Mesodermal cell (in vitro differentiated cells): ENCODE data around the gene BICRA.
"Not testable (repeated sequence)": the region's sequence is repeated elsewhere in the genome, so short reads cannot be mapped to it uniquely, and the experiment has no call there.

Experiments used
- H3K27ac ChIP-seq: 2 replicates; pipeline ENCODE4 v1.7.0; 2013; ENCODE audit warnings: mild to moderate bottlenecking, low read depth, low read length, moderate library complexity; ENCODE audit not compliant: severe bottlenecking
- H3K36me3 ChIP-seq: 2 replicates; pipeline ENCODE4 v1.7.1; 2013; ENCODE audit warnings: mild to moderate bottlenecking, low read length, moderate library complexity; ENCODE audit not compliant: control insufficient read depth, insufficient read depth
- H3K4me1 ChIP-seq: one replicate; pipeline ENCODE4 v1.7.1; 2013; ENCODE audit warnings: mild to moderate bottlenecking, low read length; ENCODE audit not compliant: insufficient read depth, control insufficient read depth, poor library complexity, severe bottlenecking
- H3K4me3 ChIP-seq: 2 replicates; pipeline ENCODE4 v1.7.0; 2013; ENCODE audit warnings: low read length, control low read depth, mild to moderate bottlenecking; ENCODE audit not compliant: insufficient read depth, poor library complexity, severe bottlenecking; ENCODE audit errors: extremely low read depth
- H3K9me3 ChIP-seq: 2 replicates; pipeline ENCODE4 v1.7.1; 2013; ENCODE audit warnings: mild to moderate bottlenecking, low read length, moderate library complexity; ENCODE audit not compliant: control insufficient read depth
- WGBS, 2 experiments: methylation state at CpG; one replicate each; pipeline ENCODE4 v1.1.5; 2013; ENCODE audit warnings: missing lambda C conversion rate in 2 of 2; ENCODE audit not compliant: insufficient coverage in 2 of 2; 5-methylcytosine and 5-hydroxymethylcytosine counted together

The BICRA gene

GRCh38 chr19:47718415-47719046, 109.6 kb downstream of the BICRA start:
- H3K4me3 ChIP-seq, H3K9me3 ChIP-seq: not testable (repeated sequence)
- Histone ChIP-seq H3K27ac (peak overlapping the region; percentile 87), H3K4me1 (peaks cover 38% of the 10 kb centered on the region), H3K36me3 (peaks cover 48% of the 10 kb centered on the region)
- 93 to 100% methylated on average over 5 to 9 of the region's 11 CpGs for WGBS, 2 experiments

GRCh38 chr19:47719047-47719859, 110.3 kb downstream of the BICRA start:
- WGBS, 2 experiments = 44 to 52% methylated on average over 14 to 20 of the region's 26 CpGs
- Histone ChIP-seq H3K27ac (peak overlapping the region; percentile 87), H3K9me3 (peaks cover 3% of the 10 kb centered on the region), H3K4me3 (no peak overlapping the region), H3K4me1 (peaks cover 39% of the 10 kb centered on the region), H3K36me3 (peaks cover 54% of the 10 kb centered on the region)

DNA sequence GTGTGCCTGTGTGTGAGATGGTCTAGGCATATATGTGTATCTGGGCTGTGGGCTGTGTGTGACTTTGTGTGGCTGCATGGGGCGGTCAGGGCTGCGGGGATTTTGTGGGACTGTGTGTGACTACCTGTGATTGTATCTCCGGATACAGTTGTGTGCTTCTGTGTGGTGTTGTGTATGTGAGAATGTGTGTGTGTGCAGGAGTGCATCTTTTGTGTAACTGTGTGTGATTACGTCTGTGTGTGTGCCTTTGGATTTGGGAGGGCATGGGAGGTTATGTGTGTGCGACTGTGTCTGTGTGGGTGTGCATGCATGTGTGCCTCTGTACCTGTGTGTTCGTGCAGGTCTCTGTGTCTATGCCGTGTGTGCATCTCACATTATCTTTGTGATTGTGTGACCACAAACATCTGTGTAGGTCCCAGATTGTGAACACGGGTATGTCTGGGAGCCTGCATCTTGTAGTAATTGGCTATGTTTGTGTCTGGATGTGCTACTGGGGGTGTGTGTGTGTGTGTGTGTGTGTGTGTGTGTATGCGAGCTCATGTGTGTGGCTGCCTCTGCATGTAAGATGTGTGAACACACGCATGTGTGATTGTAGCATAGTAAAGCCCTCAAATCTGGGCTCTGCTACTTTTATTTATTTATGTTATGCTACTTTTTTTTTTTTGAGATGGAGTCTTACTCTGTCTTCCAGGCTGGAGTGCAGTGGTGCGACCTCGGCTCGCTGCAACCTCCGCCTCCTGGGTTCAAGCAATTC, 111.9 kb downstream of the BICRA start:
- no peak overlapping the region for H3K4me3 ChIP-seq
- peaks cover 55% of the 10 kb centered on the region for H3K36me3 ChIP-seq
- 94 to 95% methylated on average over 10 to 11 of the region's 14 CpGs for WGBS, 2 experiments
- peaks cover 39% of the 10 kb centered on the region for H3K4me1 ChIP-seq
- no peak overlapping the region for H3K27ac ChIP-seq
- H3K9me3 ChIP-seq = no peaks in the 10 kb centered on the region

- H3K4me1 ChIP-seq = peaks cover 35% of the 10 kb centered on the region
- no peak overlapping the region for H3K27ac ChIP-seq
- peaks cover 62% of the 10 kb centered on the region for H3K36me3 ChIP-seq
- 83 to 100% methylated on average over 1 to 3 of the region's 7 CpGs for WGBS, 2 experiments
- no peaks in the 10 kb centered on the region for H3K9me3 ChIP-seq
- H3K4me3 ChIP-seq = no peak overlapping the region
Measured at GRCh38 chr19:47723581-47723940, 114.6 kb downstream of the BICRA start.

- WGBS, 2 experiments = 96 to 98% methylated on average over 45 to 47 of the region's 48 CpGs
- Histone ChIP-seq H3K9me3 (no peaks in the 10 kb centered on the region), H3K4me1 (peaks cover 20% of the 10 kb centered on the region), H3K4me3 (no peak overlapping the region), H3K27ac (no peak overlapping the region), H3K36me3 (peaks cover 66% of the 10 kb centered on the region)
Measured at GRCh38 chr19:47725759-47726401, 116.9 kb downstream of the BICRA start.

- Histone ChIP-seq H3K9me3 (no peaks in the 10 kb centered on the region), H3K36me3 (peaks cover 65% of the 10 kb centered on the region), H3K4me1 (peaks cover 18% of the 10 kb centered on the region), H3K4me3 (no peak overlapping the region), H3K27ac (no peak overlapping the region)
- 92 to 94% methylated on average over 4 of the region's 4 CpGs for WGBS, 2 experiments
Measured at GRCh38 chr19:47726467-47726866, 117.5 kb downstream of the BICRA start.

DNA sequence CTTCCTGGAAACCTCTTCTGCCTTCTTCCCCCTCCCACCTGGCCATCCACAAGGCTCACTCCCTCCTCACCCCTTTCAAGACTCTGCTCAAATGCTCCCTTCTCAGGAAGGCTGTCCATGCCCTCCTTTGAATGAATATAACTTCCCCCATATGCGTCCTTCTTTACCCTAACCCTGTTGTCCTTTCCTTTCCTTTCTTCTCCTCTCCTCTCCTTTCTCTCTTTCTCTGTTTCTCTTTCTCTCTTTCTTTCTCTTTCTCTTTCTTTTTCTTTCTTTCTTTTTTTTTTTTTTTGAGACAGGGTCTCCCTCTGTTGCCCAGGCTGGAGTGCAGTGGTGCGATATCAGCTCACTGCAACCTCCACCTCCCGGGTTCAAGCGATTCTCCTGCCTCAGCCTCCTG, 119.4 kb downstream of the BICRA start:
- Histone ChIP-seq H3K36me3 (peaks cover 74% of the 10 kb centered on the region), H3K4me1 (peaks cover 11% of the 10 kb centered on the region)
- not testable (repeated sequence) for H3K27ac ChIP-seq, H3K4me3 ChIP-seq, H3K9me3 ChIP-seq
- 93 to 98% methylated on average over 1 to 4 of the region's 4 CpGs for WGBS, 2 experiments

DNA sequence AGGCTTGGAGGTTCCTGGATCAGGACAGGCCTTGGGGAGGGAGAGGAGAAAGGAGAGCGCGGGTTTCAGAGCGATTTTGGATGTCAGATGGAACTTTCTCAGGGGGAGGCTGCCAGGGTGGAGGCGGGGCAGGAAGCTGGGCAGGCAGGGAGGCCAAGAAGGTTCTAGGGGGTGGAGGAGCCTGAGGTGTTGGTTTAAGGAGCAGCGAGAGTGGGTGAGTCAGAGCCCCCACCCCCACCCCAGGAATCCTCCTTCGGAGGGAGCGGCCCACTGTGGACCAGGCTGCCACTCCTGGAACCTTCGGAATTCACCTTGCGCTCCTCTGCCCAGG, 120.5 kb downstream of the BICRA start:
- peak overlapping the region; percentile 91 for H3K27ac ChIP-seq
- H3K4me3 ChIP-seq = peak overlapping the region; percentile 21
- 4 to 6% methylated on average over 7 to 8 of the region's 9 CpGs for WGBS, 2 experiments

GRCh38 chr19:47729799-47730520, 121.0 kb downstream of the BICRA start:
- 12 to 14% methylated on average over 24 to 29 of the region's 30 CpGs for WGBS, 2 experiments
- H3K27ac ChIP-seq = peak overlapping the region; percentile 91
- peak overlapping the region; percentile 21 for H3K4me3 ChIP-seq
- no peaks in the 10 kb centered on the region for H3K9me3 ChIP-seq
- H3K36me3 ChIP-seq = peaks cover 76% of the 10 kb centered on the region
- H3K4me1 ChIP-seq = peaks cover 7% of the 10 kb centered on the region

More for the DNA sequence above, 120.5 kb downstream of the BICRA start:
- peaks cover 74% of the 10 kb centered on the region for H3K36me3 ChIP-seq
- no peaks in the 10 kb centered on the region for H3K9me3 ChIP-seq
- peaks cover 7% of the 10 kb centered on the region for H3K4me1 ChIP-seq

GRCh38 chr19:47730521-47730889, 121.6 kb downstream of the BICRA start:
- peaks cover 7% of the 10 kb centered on the region for H3K4me1 ChIP-seq
- H3K27ac ChIP-seq = no peak overlapping the region
- peaks cover 76% of the 10 kb centered on the region for H3K36me3 ChIP-seq
- 83 to 98% methylated on average over 2 to 6 of the region's 8 CpGs for WGBS, 2 experiments
- H3K4me3 ChIP-seq = no peak overlapping the region
- no peaks in the 10 kb centered on the region for H3K9me3 ChIP-seq
